B cell (primary cell): ENCODE data around the gene GDF7.

Source experiments
- CTCF ChIP-seq: fragments of 200-600 bp; IDR thresholded peaks from one replicate; pipeline ENCODE4 v1.8.0; 2022; ENCODE audit warnings: antibody characterized with exemption, mild to moderate bottlenecking
- EZH2 ChIP-seq: IDR thresholded peaks from 2 replicates; pipeline ENCODE4 v1.6.1; 2012; ENCODE audit warnings: borderline replicate concordance, low read depth, mild to moderate bottlenecking, moderate library complexity, low read length; ENCODE audit not compliant: insufficient read depth, poor library complexity, severe bottlenecking

- TF ChIP-seq CTCF = no peak
- TF ChIP-seq EZH2 = no peak
Measured at GRCh38 chr2:20664071-20664390, 2.9 kb upstream of the GDF7 start.
